Activated CD4-positive, alpha-beta memory T cell treated with anti-CD3 and anti-CD28 coated beads for 36 hours (primary cell): ENCODE data around the gene SDK2. TPM values are rescaled to one million over a fixed set of nuclear protein-coding genes. Genes with fewer than 3 reads are reported as not detected.
"Not testable (repeated sequence)": the region's sequence is repeated elsewhere in the genome, so short reads cannot be mapped to it uniquely, and the experiment has no call there.

ENCODE experiments used
- CTCF ChIA-PET: fragments of 350-600 bp; sonication (Branson Sonifier 250); formaldehyde crosslinking; loops from one replicate; lab custom pipeline; 2021; ENCODE audit warnings: antibody characterized with exemption, inconsistent platforms; lab: Charles Lee
- POLR2A ChIA-PET: fragments of 350-600 bp; sonication (Branson Sonifier 250); formaldehyde crosslinking; loops from one replicate; lab custom pipeline; 2021; ENCODE audit warnings: antibody characterized with exemption; lab: Charles Lee
- DNase-seq: peaks from one replicate; pipeline ENCODE4 v3.0.0-alpha.2; 2020
- H3K27ac Mint-ChIP-seq: one replicate; pipeline ENCODE4 v1.8.0; 2021; ENCODE audit warnings: mixed read lengths
- H3K27me3 Mint-ChIP-seq: one replicate; pipeline ENCODE4 v1.8.0; 2021; ENCODE audit warnings: mixed read lengths
- H3K36me3 Mint-ChIP-seq: one replicate; pipeline ENCODE4 v1.8.0; 2021; ENCODE audit warnings: mixed read lengths
- H3K4me1 Mint-ChIP-seq: one replicate; pipeline ENCODE4 v1.8.0; 2021; ENCODE audit warnings: low read depth, mixed read lengths
- H3K4me3 Mint-ChIP-seq: one replicate; pipeline ENCODE4 v1.8.0; 2021; ENCODE audit warnings: mild to moderate bottlenecking, mixed read lengths
- H3K9me3 Mint-ChIP-seq: one replicate; pipeline ENCODE4 v1.8.0; 2021; ENCODE audit warnings: mixed read lengths
- intact Hi-C: fragments of 100-400 bp; cut with micrococcal nuclease; formaldehyde crosslinking; loops from one replicate; pipeline ENCODE4 v1.15.1; 2023
- total RNA-seq, 2 experiments: library from RNA; stranded (reverse); gene quantifications; one replicate each; pipeline ENCODE4 v1.2.3, GENCODE V29; 2021

Gene SDK2
- total RNA-seq, 2 experiments from 2014 or later = 0.05 to 0.12 TPM

DNA sequence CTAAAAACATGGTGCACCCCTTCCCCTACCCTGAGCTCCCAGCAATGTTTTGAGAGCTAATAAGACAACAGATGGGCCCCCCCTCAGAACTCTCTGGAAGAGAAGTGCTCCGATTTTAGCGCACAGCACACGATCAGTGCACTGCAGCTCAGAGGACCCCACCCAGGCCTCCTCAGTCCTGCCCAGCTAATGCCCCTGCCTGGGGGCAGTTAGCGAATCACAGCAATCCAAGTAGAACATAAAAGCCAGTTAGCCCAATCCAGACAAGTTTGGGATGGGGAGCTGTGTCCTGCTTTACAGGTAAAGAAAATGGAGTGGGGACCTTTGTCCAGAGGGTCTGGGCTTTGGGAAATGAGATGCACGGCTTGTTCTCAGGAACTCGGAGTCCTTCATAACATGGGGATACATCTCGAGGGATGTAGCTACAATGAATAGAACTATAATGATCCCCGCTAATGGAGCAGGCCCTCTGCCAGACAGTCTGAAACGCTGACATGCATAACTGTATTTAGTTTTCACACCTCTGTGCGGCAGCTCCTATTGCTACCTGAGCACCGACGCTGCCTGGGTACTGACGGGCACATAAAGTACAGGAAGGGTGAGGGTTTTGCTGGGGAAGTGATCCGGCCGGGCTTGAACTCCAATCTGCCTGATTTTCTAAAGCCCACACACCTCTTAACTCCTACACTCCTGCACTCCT lies 302.7 kb downstream of the SDK2 start:
- DNase-seq = no peak
- intact Hi-C loops = loop anchor here (2.0 kb wide), 1 partner anchor 31 kb away; no protein-coding TSS in a partner anchor
- Mint-ChIP-seq H3K27ac (no peak overlapping the region), H3K9me3 (no peaks in the 10 kb centered on the region), H3K27me3 (peaks cover 2% of the 10 kb centered on the region), H3K36me3 (no peaks in the 10 kb centered on the region), H3K4me1 (peaks cover 6% of the 10 kb centered on the region), H3K4me3 (no peak overlapping the region)
- CTCF ChIA-PET = interaction anchor here (0.7 to 1.7 kb wide), 3 partner anchors 28 to 1503 kb away, joined by 3 to 6 read pairs (median 3); no protein-coding TSS in a partner anchor
- POLR2A ChIA-PET = no interaction called here

DNA sequence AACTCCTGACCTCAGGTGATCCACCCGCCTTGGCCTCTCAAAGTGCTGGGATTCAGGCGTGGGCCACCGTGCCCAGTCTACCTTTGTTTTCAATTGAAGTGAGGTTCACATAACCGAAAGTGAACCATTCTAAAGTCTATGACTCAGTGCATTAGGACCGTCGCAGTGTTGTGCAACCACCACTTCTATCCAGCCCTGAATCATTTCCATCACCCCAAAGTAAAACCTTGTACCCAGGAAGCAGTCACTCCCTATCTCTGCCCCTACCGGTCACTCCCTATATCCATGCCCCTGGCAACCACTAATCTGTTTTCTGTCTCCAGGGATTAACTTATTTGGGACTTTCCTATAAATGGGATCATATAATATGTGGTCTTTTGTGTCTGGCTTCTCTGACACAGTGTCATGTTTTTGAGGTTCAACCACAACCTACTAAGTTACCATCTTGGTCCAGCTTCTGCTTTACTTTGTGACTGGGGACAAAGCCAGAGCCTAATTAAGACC lies 304.1 kb downstream of the SDK2 start:
- peak; percentile 31 for DNase-seq
- CTCF ChIA-PET = interaction anchor here (1.0 kb wide), 1 partner anchor 29 kb away, joined by 5 read pairs; no protein-coding TSS in a partner anchor
- POLR2A ChIA-PET = no interaction called here
- Mint-ChIP-seq H3K4me3 (no peak overlapping the region), H3K4me1 (peaks cover 6% of the 10 kb centered on the region), H3K27me3 (peaks cover 2% of the 10 kb centered on the region), H3K36me3 (no peaks in the 10 kb centered on the region), H3K27ac (no peak overlapping the region), H3K9me3 (no peaks in the 10 kb centered on the region)
- intact Hi-C loops = loop anchor here (2.0 kb wide), 1 partner anchor 29 kb away; no protein-coding TSS in a partner anchor

GRCh38 chr17:73338566-73339197 lies 305.6 kb downstream of the SDK2 start:
- DNase-seq = no peak
- POLR2A ChIA-PET = no interaction called here
- intact Hi-C loops = no loop called here
- no peak overlapping the region for H3K27ac Mint-ChIP-seq
- no peak overlapping the region for H3K4me3 Mint-ChIP-seq
- CTCF ChIA-PET = interaction anchor here (0.8 kb wide), 1 partner anchor 31 kb away, joined by 4 read pairs; no protein-coding TSS in a partner anchor
- no peaks in the 10 kb centered on the region for H3K36me3 Mint-ChIP-seq
- peaks cover 2% of the 10 kb centered on the region for H3K27me3 Mint-ChIP-seq
- no peaks in the 10 kb centered on the region for H3K9me3 Mint-ChIP-seq
- H3K4me1 Mint-ChIP-seq = peaks cover 7% of the 10 kb centered on the region

- Mint-ChIP-seq H3K27me3 (peaks cover 2% of the 10 kb centered on the region), H3K9me3 (no peaks in the 10 kb centered on the region), H3K4me3 (no peak overlapping the region), H3K36me3 (no peaks in the 10 kb centered on the region), H3K27ac (no peak overlapping the region), H3K4me1 (peaks cover 7% of the 10 kb centered on the region)
- ChIA-PET CTCF (no interaction called here), POLR2A (interaction anchor here (0.7 kb wide), 1 partner anchor 115 kb away, joined by 3 read pairs; no protein-coding TSS in a partner anchor)
- intact Hi-C loops = no loop called here
- no peak for DNase-seq
These were observed 306.2 kb downstream of the SDK2 start for GRCh38 chr17:73338050-73338521.

DNA sequence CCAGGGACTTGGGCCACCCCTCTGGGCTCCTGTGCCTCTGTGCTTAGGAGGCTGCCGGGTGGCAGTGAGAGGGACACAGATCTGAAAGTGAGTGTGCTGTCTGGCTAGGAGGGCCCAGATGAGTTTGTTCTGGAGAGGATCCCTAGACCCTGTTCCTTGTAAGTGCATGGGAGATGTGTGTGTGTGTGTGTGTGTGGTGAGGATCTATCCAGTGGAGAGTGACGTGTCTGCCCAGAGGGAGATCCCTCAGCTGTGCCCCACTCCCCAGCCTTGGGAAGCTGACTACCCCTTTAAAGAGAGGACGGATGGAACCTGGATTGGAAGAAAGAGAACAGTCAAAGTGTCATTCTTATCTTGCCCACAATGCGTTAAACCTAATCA lies 306.9 kb downstream of the SDK2 start:
- Mint-ChIP-seq H3K4me1 (peaks cover 7% of the 10 kb centered on the region), H3K4me3 (no peak overlapping the region), H3K27ac (no peak overlapping the region), H3K36me3 (no peaks in the 10 kb centered on the region), H3K27me3 (no peaks in the 10 kb centered on the region), H3K9me3 (no peaks in the 10 kb centered on the region)
- CTCF ChIA-PET = no interaction called here
- POLR2A ChIA-PET = no interaction called here
- intact Hi-C loops = no loop called here
- no peak for DNase-seq

DNA sequence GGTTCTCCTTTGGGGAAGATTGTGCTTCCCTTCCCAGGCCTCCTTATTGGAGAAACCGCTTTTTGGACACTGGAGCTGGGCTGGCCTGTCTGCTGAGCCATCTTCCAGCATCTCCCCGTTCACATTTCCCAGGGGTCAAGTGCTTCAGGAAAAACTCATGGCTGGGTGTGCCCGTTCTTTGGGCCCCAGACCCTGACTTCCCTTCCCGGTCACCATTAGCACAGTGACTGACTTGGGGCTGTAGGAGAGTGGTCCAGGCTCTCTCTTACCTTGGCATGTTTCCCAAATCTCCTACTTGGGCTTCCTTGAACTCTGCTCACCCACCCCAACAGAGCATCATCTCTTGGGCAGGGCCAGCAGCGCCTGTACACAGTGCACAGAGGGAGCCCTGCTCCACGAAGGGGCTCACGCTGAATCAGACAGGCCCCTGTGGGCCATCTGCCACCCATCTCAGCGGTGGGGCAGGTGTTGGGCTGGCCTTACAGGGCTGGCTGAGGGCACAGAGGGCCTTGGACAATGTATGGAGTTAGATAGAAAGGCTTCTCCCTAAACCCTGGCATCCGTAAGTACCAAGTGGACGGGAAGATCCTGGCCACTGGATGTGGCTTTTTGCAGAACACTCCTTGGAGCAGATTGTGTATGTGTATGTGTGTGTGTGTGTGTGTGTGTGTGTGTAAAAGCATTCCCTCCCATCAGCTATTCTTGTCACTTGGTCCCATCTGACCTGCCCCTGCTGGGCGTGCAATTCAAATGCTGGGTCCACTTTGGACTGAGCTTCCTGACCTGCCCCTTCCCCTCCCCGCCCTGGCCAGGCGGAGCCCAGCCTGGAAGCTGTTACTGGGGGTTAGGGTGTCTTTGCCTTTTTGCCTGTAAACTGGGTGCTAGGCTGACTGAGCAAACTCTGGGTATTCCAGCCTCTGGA lies 307.6 kb downstream of the SDK2 start:
- no peaks in the 10 kb centered on the region for H3K9me3 Mint-ChIP-seq
- H3K27me3 Mint-ChIP-seq = no peaks in the 10 kb centered on the region
- H3K4me3 Mint-ChIP-seq = no peak overlapping the region
- no peak overlapping the region for H3K27ac Mint-ChIP-seq
- H3K36me3 Mint-ChIP-seq = no peaks in the 10 kb centered on the region
- H3K4me1 Mint-ChIP-seq = peaks cover 7% of the 10 kb centered on the region
- DNase-seq = no peak
- ChIA-PET CTCF (no interaction called here), POLR2A (no interaction called here)
- intact Hi-C loops = no loop called here

DNA sequence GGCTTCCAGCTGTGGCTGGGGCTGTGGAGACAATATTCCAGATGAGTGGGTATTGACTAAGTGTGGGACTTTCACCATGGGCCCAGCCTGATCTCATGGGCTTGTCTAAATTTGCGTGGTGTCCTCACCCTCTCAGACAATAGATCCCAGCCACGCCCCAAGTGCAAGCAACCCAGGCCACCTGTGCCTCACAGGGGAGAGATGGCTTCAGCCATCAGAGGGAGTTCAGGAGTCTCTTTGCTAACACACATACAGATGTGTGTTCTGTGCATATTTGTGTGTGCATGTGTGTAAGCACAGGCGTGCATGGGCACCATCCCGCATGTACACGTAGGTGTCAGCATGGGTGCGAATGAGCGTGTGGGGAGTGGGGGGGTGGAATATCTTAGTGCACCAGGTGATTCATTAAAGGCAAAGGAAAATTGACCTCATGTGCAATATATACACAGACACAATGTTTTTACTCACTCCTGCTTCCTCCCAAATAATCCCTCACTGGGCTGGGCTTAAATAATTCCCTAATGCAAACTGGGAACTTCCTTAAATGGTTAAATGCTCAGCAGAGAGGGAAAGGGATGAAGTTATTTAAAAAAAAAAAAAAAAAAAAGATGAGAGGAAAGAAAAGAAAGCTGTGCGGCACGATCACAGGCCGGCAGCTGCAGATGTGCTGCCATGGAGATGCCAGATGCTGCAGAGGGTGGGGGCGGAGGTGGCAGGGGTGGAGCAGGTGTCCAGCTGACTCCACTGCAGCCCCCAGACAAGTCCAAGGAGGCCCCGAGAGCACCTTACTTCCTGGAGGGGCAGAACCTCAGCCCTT lies 308.4 kb downstream of the SDK2 start:
- Mint-ChIP-seq H3K36me3 (no peaks in the 10 kb centered on the region), H3K27ac (no peak overlapping the region), H3K4me3 (no peak overlapping the region), H3K4me1 (peaks cover 7% of the 10 kb centered on the region), H3K27me3 (no peaks in the 10 kb centered on the region), H3K9me3 (no peaks in the 10 kb centered on the region)
- DNase-seq = no peak
- POLR2A ChIA-PET = no interaction called here
- intact Hi-C loops = no loop called here
- CTCF ChIA-PET = no interaction called here

DNA sequence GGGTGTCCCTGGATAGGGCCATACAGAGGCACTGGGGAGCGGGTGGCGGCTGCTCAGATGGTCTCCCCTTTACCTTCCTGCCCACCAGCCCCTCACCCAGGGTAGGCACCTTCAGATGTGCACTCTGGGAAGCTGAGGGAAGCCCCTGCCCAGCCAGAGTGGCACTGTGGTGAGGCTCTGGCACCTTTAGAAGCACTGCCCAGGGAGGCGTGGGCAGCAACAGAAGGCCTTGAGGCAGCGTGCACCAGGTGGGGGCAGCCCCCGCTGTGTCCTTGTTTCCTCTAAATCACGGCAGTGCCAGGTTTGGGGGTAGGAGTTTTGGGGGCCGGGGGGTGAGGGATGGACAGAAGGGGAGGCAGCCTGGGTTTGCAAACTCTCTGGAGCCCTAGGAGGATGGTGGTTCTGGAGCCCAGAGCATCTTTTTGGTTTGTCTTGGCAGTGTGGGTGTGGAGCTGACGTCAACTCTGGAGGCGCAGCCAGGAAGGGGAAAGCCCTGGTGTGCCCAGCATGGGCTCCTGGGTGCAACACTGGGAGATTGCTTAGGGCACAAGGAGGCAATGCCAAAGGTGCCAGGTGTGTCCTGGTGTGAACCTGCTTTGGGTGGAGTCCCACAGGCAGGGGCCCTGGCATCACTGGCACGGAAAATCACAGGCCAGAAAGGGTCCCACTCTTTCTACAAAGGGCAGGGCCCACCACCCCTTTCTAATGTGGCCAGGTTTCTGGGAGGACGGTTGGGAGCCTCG lies 309.3 kb downstream of the SDK2 start:
- Mint-ChIP-seq H3K9me3 (no peaks in the 10 kb centered on the region), H3K27me3 (no peaks in the 10 kb centered on the region), H3K36me3 (no peaks in the 10 kb centered on the region), H3K27ac (no peak overlapping the region), H3K4me3 (no peak overlapping the region), H3K4me1 (peaks cover 2% of the 10 kb centered on the region)
- ChIA-PET CTCF (no interaction called here), POLR2A (no interaction called here)
- peak; percentile 33 for DNase-seq
- intact Hi-C loops = no loop called here

GRCh38 chr17:73333445-73333844 lies 310.8 kb downstream of the SDK2 start:
- DNase-seq, CTCF ChIA-PET, H3K9me3 Mint-ChIP-seq, H3K27ac Mint-ChIP-seq, intact Hi-C loops, POLR2A ChIA-PET, H3K27me3 Mint-ChIP-seq, H3K4me1 Mint-ChIP-seq, H3K36me3 Mint-ChIP-seq, H3K4me3 Mint-ChIP-seq: not testable (repeated sequence)

DNA sequence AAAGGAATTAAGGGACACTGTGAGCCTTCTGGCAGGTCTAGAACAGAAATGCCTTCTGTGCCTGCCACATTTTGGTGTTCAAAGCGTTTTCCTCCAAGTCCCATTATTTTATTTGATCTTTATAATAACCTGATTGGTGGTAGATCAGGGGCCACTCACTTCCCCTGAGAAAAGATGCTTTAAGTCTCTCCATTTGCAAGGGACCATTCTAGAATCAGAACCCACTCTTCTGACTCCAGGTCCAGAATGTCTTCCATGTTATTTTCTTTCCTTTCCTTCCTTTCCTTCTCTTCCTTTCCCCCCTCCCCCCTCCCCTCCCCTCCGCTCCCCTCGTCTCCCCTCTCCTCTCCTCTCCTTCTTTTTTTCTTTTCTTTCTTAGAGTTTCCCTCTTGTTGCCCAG lies 313.2 kb downstream of the SDK2 start:
- no peak for DNase-seq
- H3K27me3 Mint-ChIP-seq = no peaks in the 10 kb centered on the region
- CTCF ChIA-PET = interaction anchor here (0.8 kb wide), 1 partner anchor 39 kb away, joined by 3 read pairs; no protein-coding TSS in a partner anchor
- intact Hi-C loops = no loop called here
- H3K36me3 Mint-ChIP-seq = no peaks in the 10 kb centered on the region
- H3K9me3 Mint-ChIP-seq = no peaks in the 10 kb centered on the region
- POLR2A ChIA-PET = no interaction called here
- peaks cover 2% of the 10 kb centered on the region for H3K4me1 Mint-ChIP-seq
- no peak overlapping the region for H3K4me3 Mint-ChIP-seq
- H3K27ac Mint-ChIP-seq = no peak overlapping the region

- Mint-ChIP-seq H3K9me3 (peaks cover 2% of the 10 kb centered on the region), H3K4me3 (no peak overlapping the region), H3K4me1 (no peaks in the 10 kb centered on the region), H3K27me3 (peaks cover 5% of the 10 kb centered on the region), H3K27ac (no peak overlapping the region), H3K36me3 (no peaks in the 10 kb centered on the region)
- DNase-seq = no peak
- ChIA-PET CTCF (no interaction called here), POLR2A (no interaction called here)
- intact Hi-C loops = no loop called here
These were observed 316.6 kb downstream of the SDK2 start for GRCh38 chr17:73327676-73328075.
